GM12891 (cell line): ENCODE measurements around the gene RIMS4.

Source experiments
- PAX5 ChIP-seq: IDR thresholded peaks from 2 replicates; pipeline ENCODE4 v1.6.1; 2011; ENCODE audit warnings: low read length, moderate library complexity, mild to moderate bottlenecking; ENCODE audit not compliant: insufficient read depth, severe bottlenecking
- POLR2A ChIP-seq: IDR thresholded peaks from 2 replicates; pipeline ENCODE4 v1.6.1; 2011; ENCODE audit warnings: low read depth, low read length, control low read depth
- POLR2AphosphoS5 ChIP-seq: IDR thresholded peaks from 2 replicates; pipeline ENCODE4 v1.6.1; 2011; ENCODE audit warnings: low read depth, low read length, control low read depth
- SPI1 ChIP-seq: IDR thresholded peaks from 2 replicates; pipeline ENCODE4 v1.6.1; 2011; ENCODE audit warnings: low read depth, low read length, control low read depth
- TAF1 ChIP-seq: IDR thresholded peaks from 2 replicates; pipeline ENCODE4 v1.6.1; 2011; ENCODE audit warnings: low read depth, low read length, control low read depth

DNA sequence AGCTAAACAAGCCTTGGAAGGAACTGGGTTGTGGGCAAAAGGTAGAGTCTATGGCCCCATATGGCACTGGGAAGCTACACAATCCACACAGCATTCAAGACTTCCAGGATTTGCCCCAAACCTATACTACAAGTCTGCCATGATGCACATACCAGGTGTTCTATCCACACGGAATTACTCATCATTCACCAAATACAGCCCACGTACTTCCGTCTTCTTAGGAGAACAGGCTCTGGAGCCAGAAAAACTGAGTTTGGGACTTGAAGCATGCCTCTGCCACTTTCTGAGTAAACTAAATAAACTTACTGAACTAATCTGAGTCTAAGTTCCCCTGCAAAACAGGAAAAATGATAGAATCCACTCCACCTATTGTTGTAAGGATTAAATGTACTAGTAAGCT lies 28.6 kb downstream of the RIMS4 start:
- no peak for TF ChIP-seq POLR2AphosphoS5
- TF ChIP-seq TAF1 = no peak
- TF ChIP-seq POLR2A = no peak
- no peak for TF ChIP-seq SPI1
- no peak for TF ChIP-seq PAX5
